HG03439 (cell line): ENCODE data around the gene MROH2A.
"Not testable (repeated sequence)": the region's sequence is repeated elsewhere in the genome, so short reads cannot be mapped to it uniquely, and the experiment has no call there.

Experiments used
- ATAC-seq: cut with Tn5 transposase; IDR thresholded peaks from one replicate; pipeline ENCODE4 v1.9.1; 2021; ENCODE audit warnings: mild to moderate bottlenecking, moderate library complexity; ENCODE audit not compliant: unreplicated experiment

MROH2A gene

DNA sequence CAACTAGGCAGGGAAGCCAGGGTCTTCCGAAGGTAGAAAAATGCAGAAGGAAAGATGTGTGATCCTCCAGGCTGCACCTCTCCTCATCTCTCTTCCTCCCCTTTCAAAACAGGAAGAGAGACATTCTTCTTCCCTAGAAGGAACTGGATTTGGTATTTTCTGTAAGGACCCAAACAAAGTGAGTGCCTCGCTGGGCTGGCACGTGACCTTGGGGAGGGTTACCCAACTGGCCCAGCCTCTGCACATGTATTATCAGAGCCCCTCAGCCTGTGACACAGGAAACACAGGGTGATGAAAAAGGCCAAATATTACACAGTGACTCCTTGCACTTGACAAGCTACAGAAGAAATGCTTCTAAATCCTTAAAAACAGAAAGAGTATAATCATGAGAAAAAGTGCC, 73.9 kb downstream of the MROH2A start:
- ATAC-seq: no peak

DNA sequence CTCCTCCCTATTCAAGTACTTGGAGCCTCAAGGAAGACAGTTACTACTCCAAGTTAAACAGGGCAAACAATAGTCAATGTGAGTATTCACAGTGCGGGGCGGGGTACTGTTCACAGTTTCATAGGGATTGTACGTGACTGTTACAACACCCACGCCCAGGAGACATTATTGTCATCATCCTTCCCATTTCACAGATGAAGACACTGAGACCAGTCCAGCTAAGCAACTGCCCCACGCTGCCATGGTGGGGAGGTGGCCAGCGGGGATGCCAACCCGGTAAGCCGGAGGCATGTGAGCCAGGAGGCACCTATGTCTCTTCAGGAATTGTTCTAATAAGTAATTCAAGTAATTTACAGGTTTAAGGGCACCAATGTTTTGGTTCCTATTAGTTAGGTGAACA, 75.2 kb downstream of the MROH2A start:
- ATAC-seq: no peak

DNA sequence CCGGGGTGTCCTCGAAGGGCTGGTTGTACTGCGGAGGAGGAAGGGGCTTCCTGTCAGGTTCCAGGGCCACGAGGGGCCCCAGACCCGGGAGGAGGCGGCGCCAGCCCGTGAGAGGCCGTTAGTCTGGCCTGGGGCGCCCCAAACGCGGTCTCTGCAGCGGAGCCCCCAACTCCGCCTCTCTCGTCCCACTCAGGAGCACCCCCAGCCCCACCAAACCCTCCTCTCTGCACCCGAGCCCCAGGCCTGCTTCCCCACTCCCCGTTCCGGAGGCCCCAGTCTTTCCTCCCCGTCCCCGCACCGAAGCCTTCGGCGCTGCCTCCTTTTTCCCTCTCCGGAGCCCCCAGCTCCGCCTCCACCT, 75.7 kb downstream of the MROH2A start:
- ATAC-seq: no peak

DNA sequence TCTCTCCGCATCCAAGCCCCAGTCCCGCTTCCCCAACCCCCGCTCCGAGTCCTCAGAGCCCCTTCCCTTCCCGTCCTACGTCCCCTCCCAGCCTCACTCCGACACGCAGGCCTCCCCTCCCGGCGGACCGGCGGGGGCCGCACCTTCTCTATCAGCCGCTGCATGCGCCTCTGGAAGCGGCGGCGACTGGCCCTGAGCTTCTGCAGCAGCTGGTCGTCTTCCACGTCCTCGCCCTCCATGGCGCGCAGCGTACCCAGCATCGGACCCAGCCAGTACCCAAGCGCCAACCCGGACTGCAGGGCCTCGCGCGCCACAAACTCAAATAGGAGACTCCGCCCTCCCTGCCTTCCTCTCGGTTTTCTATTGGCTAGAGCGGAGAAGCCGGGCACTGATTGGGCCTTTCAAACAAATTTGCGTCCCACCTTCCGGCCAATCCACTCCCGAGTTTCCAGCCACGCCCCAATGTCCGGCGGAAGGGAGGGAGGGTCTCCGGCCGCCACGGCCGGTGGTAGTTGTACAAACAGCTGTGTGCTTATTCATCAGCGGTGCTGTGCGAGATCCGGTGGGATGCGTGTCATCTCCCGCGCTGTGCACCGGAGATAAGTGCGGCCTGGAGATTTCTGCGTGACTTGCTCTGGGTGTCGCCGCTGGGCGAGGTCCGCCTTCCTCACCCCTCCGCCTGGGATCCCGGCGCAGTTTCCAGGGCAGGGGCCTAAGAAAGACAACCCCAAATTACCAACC, 76.3 kb downstream of the MROH2A start, which contains the start of gene HJURP:
Gene HJURP, minus strand, starts transcription at position 295 of the 741 bp plus-strand sequence. Its CDS starts 35 bp downstream, at position 260.
- peak; percentile 97 for ATAC-seq

DNA sequence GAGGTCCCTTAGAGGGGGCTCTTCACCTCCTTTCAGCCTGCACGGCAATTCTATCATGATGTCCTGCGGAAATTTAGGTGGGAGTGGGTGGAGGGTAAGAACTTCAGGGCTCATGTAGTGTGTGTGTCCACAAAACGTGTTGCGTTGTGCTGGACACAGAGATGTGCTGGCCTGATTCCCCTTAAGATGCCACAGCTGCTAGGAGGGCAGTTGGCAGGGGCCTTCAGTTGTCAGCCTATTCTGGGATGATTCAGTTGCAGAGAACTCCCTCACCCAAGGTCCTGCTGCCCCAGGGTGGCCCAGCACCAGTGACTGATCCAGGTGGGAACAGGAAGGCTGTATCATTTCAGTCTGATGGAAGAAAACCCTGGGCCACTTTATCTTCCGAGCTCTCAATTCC, 77.2 kb downstream of the MROH2A start:
- ATAC-seq: no peak

DNA sequence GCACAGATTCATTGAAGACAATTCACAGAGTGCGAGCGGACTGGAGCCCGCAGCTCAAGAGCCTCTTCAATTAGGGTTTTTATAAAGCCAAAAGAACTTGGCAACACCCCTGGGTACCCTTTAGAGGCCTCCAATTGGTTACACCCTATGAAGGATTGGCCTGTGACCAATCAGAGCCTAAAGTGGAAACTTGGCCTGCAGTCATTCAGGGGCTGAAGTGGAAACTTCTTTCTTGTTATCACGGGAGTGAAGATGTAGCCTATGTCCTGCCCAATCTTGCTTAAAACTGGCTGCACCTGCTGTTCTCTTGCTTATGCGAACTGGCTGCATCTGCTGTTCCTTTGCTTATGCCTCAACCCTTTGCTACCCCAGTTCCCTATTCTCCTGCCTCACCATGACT, 78.1 kb downstream of the MROH2A start:
- no peak for ATAC-seq

DNA sequence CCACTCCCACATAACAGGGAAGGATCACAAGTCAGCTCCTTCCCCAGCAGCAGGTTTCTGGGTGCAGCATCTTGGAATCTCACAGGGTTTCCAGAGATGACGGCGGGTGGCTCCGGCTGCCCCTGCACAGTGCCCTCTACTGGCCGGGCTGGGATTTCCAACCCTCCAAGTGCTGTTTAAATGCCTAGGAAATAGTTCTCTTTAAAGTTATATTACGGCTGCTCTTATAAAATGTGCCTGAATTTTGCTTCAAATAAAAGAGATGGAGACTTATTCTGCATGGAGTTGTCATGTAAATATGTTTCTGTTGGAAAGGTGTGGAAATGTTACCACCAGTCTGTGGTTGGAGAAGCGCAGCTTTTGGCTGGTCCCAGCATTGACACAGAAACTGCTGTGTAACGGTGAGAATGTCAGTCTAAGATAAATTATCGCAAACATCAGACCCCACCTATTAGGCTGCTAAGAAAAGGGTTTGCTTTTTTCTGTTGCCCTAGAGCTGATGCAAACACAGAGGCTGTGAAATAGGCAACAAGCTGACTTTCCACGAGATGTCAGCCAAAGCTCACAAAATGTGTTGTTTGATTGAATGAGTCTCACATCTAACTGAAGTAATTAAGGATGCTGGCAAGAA, 79.5 kb downstream of the MROH2A start:
- ATAC-seq: no peak

DNA sequence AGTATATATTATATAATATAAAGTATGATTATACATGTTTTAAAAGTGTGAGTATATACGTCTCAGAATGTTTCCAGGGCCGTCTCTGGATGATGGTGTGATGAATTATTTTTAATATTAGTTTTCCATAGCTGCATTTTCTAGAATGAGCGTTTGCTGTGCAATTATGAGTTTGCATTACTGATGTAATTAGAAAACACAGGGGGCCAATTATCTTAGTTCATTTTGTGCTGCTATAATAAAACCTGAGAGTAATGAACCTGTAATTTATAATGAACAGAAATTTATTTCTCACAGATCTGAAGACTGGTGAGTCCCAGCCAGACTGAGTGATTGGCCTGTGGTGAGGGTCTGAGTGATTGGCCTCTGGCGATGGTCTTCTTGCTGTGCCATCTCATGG, 80.2 kb downstream of the MROH2A start:
- no peak for ATAC-seq

DNA sequence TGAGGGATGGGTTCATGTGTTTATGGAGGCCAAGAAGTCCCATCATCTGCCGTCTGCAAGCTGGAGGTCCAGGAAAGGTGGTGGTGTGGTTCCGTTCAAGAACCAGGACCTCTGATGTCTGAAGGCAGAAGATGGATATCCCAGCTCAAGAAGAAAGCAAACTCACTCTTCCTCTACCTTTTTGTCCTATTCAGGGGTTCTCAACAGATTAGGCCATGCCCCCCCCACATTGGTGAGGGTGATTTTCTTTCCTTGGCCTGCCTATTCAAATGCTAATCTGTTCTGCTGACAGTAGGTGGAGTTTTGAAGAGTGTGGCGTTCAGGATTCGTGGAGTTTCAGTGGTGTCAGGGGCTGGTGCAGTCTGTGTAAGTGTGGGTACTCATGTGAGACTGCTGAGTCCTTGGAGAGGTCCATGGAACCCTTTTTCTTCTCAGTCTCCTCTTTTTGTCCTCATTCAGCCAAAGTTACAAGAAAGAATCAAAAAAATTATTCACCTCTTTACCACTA, 84.2 kb downstream of the MROH2A start:
- no peak for ATAC-seq

DNA sequence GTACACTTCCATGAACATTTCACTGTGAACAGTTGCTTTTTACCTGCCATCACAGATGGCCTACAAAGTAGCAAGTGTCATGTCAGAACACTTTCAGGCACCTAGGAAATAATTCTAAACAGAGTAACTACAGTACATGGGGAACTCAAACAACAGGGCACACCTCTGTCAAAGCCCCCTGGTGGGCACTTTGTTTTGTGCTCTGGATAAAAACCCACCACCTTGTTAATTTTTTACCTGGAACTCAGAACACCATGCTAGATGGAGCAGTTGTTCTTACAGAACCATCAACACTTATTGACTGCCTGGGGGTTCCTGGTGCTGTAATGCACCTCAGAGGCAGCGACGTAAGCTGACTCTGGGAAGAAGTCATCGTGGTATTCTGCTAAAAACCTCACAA, 87.7 kb downstream of the MROH2A start:
- ATAC-seq: no peak

DNA sequence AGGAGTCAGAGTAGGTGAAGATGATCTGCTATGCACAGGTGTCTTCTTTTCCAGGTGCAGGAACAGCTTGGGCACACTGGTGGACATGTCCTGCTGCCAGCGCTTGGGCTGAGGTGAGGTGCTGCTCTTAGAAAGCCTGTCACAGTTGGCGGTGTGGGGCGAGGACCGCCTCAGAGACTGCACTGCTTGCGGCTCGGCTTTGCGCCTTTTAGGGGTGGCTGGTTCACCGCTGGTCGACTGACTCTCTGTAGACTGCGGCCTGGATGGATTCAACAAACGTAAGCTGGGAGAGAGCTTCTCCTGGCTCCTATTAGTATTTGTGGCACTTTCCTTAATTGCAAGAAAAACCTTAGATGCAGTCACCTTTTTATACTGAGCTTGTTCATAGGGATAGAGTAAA, 88.3 kb downstream of the MROH2A start:
- ATAC-seq: no peak

DNA sequence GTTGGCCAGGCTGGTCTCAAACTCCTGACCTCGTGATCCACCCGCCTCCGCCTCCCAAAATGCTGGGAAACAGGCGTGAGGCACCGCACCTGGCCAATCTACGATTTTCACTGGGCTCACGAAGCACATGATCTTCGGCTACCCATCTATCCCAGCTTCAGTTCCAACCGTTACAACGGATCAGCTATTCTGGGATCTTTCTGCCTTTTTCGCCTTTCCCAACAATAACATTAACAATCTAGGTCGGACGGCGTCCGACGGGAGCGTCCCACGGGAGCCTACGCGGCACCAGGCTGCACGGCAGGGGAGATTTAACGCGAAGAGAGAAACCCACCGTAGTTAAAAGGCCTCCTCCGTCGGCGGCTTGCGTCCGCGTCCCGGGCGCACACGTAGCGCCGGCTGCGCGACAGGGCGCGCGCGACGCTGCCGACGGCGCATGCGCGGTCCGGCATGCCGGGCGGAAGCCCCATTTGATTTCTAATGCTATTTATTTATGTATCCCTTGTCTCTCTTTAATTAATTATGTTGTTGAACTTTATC, 89.9 kb downstream of the MROH2A start, which contains the start of gene MSL3B:
Gene MSL3B, minus strand, starts transcription at position 394 of the 540 bp plus-strand sequence.
- ATAC-seq: no peak

DNA sequence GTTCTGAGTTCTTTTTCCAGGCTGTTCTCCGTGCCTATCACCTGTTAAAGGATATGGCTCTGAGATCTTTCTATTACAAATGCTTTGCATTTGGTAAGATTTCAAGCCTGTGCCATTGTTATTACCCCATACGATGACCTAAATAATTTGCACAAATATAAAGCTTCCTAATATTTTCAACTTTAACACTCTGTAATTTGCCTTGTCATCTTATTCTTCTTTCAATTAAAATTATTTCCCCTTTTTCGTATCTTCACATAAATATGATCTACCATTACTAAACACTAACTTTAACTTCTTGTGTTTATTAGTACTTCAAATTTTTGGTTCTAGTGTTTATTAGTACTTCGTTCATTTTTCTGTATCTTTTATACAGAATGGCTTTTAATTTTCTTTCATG, 93.3 kb downstream of the MROH2A start:
- ATAC-seq: no peak

DNA sequence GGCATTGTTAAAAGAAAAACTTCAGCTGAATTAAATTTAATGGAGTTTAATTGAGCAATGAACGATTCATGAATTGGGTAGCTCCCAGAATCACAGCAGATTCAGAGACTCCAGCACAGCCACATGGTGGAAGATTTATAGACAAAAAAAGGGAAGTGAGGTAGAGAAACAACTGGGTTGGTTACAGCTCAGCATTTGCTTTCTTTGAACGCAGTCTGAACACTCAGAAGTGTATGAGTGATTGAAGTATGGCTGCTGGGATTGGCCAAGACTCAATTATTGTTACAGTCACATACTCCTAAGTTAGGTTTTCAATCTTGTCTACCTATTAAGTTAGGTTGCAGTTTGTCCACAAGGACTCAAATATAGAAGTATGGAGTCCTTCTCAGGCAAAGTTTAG, 94.0 kb downstream of the MROH2A start:
- not testable (repeated sequence) for ATAC-seq

DNA sequence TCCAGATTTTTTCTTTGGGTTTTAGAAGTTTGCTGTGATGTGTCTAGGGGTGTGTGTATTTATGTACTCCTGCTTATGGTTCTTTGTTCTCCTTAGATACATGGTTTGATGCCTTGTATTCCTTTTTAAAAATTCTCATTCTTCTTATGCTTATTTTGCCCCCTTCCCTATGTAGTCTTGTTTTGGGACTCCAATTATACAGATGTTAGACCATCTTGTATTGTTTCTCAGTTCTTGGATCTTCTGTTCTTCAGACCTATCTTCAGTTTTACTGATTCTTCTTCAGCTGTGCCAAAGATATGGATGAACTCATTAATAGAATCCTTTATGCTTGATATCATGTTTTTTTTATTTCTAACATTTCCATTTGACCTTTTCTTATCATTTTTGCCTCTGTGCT, 104.2 kb downstream of the MROH2A start:
- ATAC-seq: no peak
